IMR-90 (cell line): ENCODE measurements around the gene GTF2I. TPM values are rescaled to one million over a fixed set of nuclear protein-coding genes. Genes with fewer than 3 reads are reported as not detected.
A peak's percentile ranks its signal among the peaks of the same experiment; 100 is the strongest.
"Not testable (repeated sequence)": the region's sequence is repeated elsewhere in the genome, so short reads cannot be mapped to it uniquely, and the experiment has no call there.

ENCODE experiments used
- ATAC-seq: fragments of 200-7000 bp; cut with Tn5 transposase; 2 replicates; pipeline ENCODE4 v1.9.1; 2020; ENCODE audit warnings: low read depth, mild to moderate bottlenecking, moderate library complexity
- BruUV-seq: library from RNA; stranded (reverse); fragments of 400-500 nt; replicated peaks from 2 replicates; lab custom pipeline; 2021; lab: Mats Ljungman, UMichigan
- CTCF ChIA-PET: fragments of 300-600 bp; formaldehyde crosslinking; extraction: SDS; loops from one replicate; lab custom pipeline; 2021; ENCODE audit warnings: antibody characterized with exemption; lab: Yijun Ruan, JAX
- POLR2A ChIA-PET: fragments of 300-600 bp; sonication (Branson Sonifier 250); formaldehyde crosslinking; loops from one replicate; lab custom pipeline; 2022; ENCODE audit warnings: antibody characterized with exemption; ENCODE audit not compliant: unreplicated experiment; lab: Charles Lee
- DNase-seq: peaks from one replicate; pipeline ENCODE4 v3.0.0; 2013
- H2AFZ ChIP-seq: replicated peaks from 2 replicates; pipeline ENCODE3; 2013; ENCODE audit warnings: low read length, mild to moderate bottlenecking; ENCODE audit not compliant: poor library complexity
- H2AK5ac ChIP-seq: 2 replicates; pipeline ENCODE4 v1.6.1; 2013; ENCODE audit warnings: low read depth, low read length, inconsistent platforms
- H2AK9ac ChIP-seq: replicated peaks from 2 replicates; pipeline ENCODE3; 2013; ENCODE audit warnings: mild to moderate bottlenecking, low read depth, low read length, moderate library complexity; ENCODE audit not compliant: poor library complexity
- H2BK120ac ChIP-seq: 2 replicates; pipeline ENCODE4 v1.6.1; 2013; ENCODE audit warnings: low read depth, low read length, inconsistent platforms
- H2BK15ac ChIP-seq: 3 replicates; pipeline ENCODE4 v1.6.1; 2013; ENCODE audit warnings: low read depth, low read length, inconsistent platforms
- H2BK20ac ChIP-seq: 2 replicates; pipeline ENCODE4 v1.6.1; 2013; ENCODE audit warnings: low read depth, mild to moderate bottlenecking, inconsistent platforms, low read length, moderate library complexity
- H2BK5ac ChIP-seq: 2 replicates; pipeline ENCODE4 v1.6.1; 2013; ENCODE audit warnings: mild to moderate bottlenecking, low read depth, low read length, inconsistent platforms; ENCODE audit not compliant: poor library complexity, severe bottlenecking
- H3K14ac ChIP-seq: replicated peaks from 2 replicates; pipeline ENCODE4 v1.6.1; 2013; ENCODE audit warnings: low read depth, low read length, inconsistent platforms
- H3K18ac ChIP-seq: 2 replicates; pipeline ENCODE4 v1.6.1; 2013; ENCODE audit warnings: low read depth, low read length, control low read depth
- H3K23ac ChIP-seq: 2 replicates; pipeline ENCODE4 v1.6.1; 2013; ENCODE audit warnings: low read depth, low read length, inconsistent platforms
- H3K27ac ChIP-seq: 2 replicates; pipeline ENCODE4 v1.5.1; 2013; ENCODE audit warnings: mild to moderate bottlenecking, control low read depth, low read length; ENCODE audit not compliant: insufficient read depth
- H3K27me3 ChIP-seq: 2 replicates; pipeline ENCODE4 v1.6.1; 2013; ENCODE audit warnings: low read length; ENCODE audit not compliant: control insufficient read depth, insufficient read depth
- H3K36me3 ChIP-seq: 2 replicates; pipeline ENCODE4 v1.6.1; 2013; ENCODE audit warnings: low read length, mixed read lengths; ENCODE audit not compliant: control insufficient read depth, insufficient read depth
- H3K4ac ChIP-seq: 2 replicates; pipeline ENCODE4 v1.6.1; 2013; ENCODE audit warnings: low read depth, low read length, inconsistent platforms
- H3K4me1 ChIP-seq: 2 replicates; pipeline ENCODE4 v1.6.1; 2013; ENCODE audit warnings: low read length, mixed read lengths; ENCODE audit not compliant: control insufficient read depth, insufficient read depth
- H3K4me2 ChIP-seq: 2 replicates; pipeline ENCODE4 v1.6.1; 2013; ENCODE audit warnings: low read depth, mild to moderate bottlenecking, control low read depth, low read length, moderate library complexity
- H3K4me3 ChIP-seq: 2 replicates; pipeline ENCODE4 v1.5.1; 2013; ENCODE audit warnings: low read depth, mild to moderate bottlenecking, control low read depth, low read length, moderate library complexity; ENCODE audit not compliant: insufficient read depth
- H3K56ac ChIP-seq: 2 replicates; pipeline ENCODE4 v1.6.1; 2013; ENCODE audit warnings: low read length, inconsistent platforms; ENCODE audit not compliant: insufficient read depth; ENCODE audit errors: extremely low read depth
- H3K79me1 ChIP-seq, 2 experiments: 2 replicates each; pipeline ENCODE4 v1.6.1; 2013; ENCODE audit warnings: low read length in 2 of 2, inconsistent platforms in 1 of 2, low read depth in 1 of 2
- H3K9ac ChIP-seq: 2 replicates; pipeline ENCODE4 v1.6.1; 2013; ENCODE audit warnings: low read depth, low read length, control low read depth
- H3K9me1 ChIP-seq: 2 replicates; pipeline ENCODE4 v1.6.1; 2013; ENCODE audit warnings: low read length, inconsistent platforms; ENCODE audit not compliant: insufficient read depth
- H3K9me3 ChIP-seq: 2 replicates; pipeline ENCODE4 v1.6.1; 2013; ENCODE audit warnings: low read length; ENCODE audit not compliant: control insufficient read depth, insufficient read depth
- H4K20me1 ChIP-seq: 2 replicates; pipeline ENCODE4 v1.6.1; 2013; ENCODE audit warnings: low read length, inconsistent platforms; ENCODE audit not compliant: insufficient read depth
- H4K5ac ChIP-seq: 2 replicates; pipeline ENCODE4 v1.6.1; 2013; ENCODE audit warnings: mild to moderate bottlenecking, low read depth, low read length, control low read depth
- H4K8ac ChIP-seq, 2 experiments: 2 replicates each; pipeline ENCODE4 v1.6.1; 2013; ENCODE audit warnings: low read depth in 2 of 2, low read length in 2 of 2, control low read depth in 1 of 2, inconsistent platforms in 1 of 2
- H4K91ac ChIP-seq: 2 replicates; pipeline ENCODE4 v1.6.1; 2013; ENCODE audit warnings: low read depth, low read length, inconsistent platforms; ENCODE audit not compliant: insufficient read depth
- FOS ChIP-seq: fragments of 150-350 bp; IDR thresholded peaks from 2 replicates; pipeline ENCODE4 v1.6.1; 2016; ENCODE audit warnings: low read depth, low read length
- WGBS, 2 experiments: methylation state at CpG; one replicate each; pipeline versions ENCODE4 v1.1.5 to v1.1.7; 2013; ENCODE audit warnings: missing lambda C conversion rate in 2 of 2; ENCODE audit not compliant: insufficient read length in 1 of 2; ENCODE audit errors: extremely low coverage in 2 of 2; 5-methylcytosine and 5-hydroxymethylcytosine counted together
- dilution Hi-C: fragments of 300-500 bp; cut with HindIII; formaldehyde crosslinking; loops from one replicate; pipeline ENCODE4 v1.14.3; 2018; ENCODE audit warnings: low sequenced_read_pairs; ENCODE audit not compliant: unreplicated experiment
- in situ Hi-C: fragments of 300-500 bp; cut with MboI; formaldehyde crosslinking; loops from 3 replicates; pipeline ENCODE4 v1.14.3; 2019; ENCODE audit warnings: low sequenced_read_pairs, inconsistent platforms, mixed read lengths
- intact Hi-C: fragments of 100-400 bp; cut with micrococcal nuclease; formaldehyde crosslinking; loops from 2 replicates; pipeline ENCODE4 v1.10.0; 2022
- polyA plus RNA-seq, 3 experiments: library from polyadenylated mRNA; depleted of rRNA; stranded (reverse); fragments of >200 nt; gene quantifications; 2 replicates each; pipeline ENCODE4 v1.2.3, GENCODE V29; 2012; ENCODE audit warnings: low replicate concordance in 1 of 3
- total RNA-seq: library from RNA; depleted of rRNA; stranded (reverse); fragments of >200 nt; gene quantifications from 2 replicates; pipeline ENCODE4 v1.2.3, GENCODE V29; 2012

Gene GTF2I
- total and polyA plus RNA-seq, 2 of the 4 experiments (the other 2 are of a cell fraction): 46.4 to 88.8 TPM

DNA sequence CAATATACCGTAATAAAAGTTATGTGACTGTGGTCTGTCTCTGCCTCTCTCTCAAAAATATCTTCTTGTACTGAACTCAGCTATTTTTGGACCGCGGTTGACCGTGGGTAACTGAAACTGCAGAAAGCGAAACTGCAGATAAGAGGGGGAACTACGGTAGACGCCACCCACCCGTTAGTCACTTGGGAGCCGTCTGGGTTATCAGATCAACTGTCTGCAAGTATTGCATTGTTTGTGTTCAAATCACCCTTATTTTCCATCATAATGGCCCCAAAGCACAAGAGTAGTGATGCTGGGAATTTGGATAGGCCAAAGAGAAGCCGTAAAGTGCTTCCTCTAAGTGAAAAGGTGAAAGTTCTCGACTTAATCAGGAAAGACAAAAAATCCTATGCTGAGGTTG lies 7.5 kb upstream of the GTF2I start:
- in situ Hi-C loops, H2BK5ac ChIP-seq, H3K36me3 ChIP-seq, H2AK5ac ChIP-seq, H2BK15ac ChIP-seq, H3K27me3 ChIP-seq, H3K4me1 ChIP-seq, H3K9me1 ChIP-seq, CTCF ChIA-PET, dilution Hi-C loops, H3K23ac ChIP-seq, H3K56ac ChIP-seq, H3K4ac ChIP-seq, H3K79me1 ChIP-seq, POLR2A ChIA-PET, H4K20me1 ChIP-seq, H3K9me3 ChIP-seq, H4K91ac ChIP-seq, H3K18ac ChIP-seq, BruUV-seq: not testable (repeated sequence)
- Histone ChIP-seq H3K4me3 (peak overlapping the region; percentile 6; the same call in 1 of the 2 replicates), H4K5ac (0 out of 2 replicates have a peak overlapping the region, but pooled peaks have one; percentile 11), H3K9ac (peak overlapping the region; percentile 33), H2BK120ac (0 out of 2 replicates have a peak overlapping the region, but pooled peaks have one; percentile 68), H3K4me2 (peak overlapping the region; percentile 72), H4K8ac (peak overlapping the region in 1 of 2 experiments; percentile 29; a peak in 2 of 4 replicates), H2AFZ (peak overlapping the region; percentile 60), H2BK20ac (0 out of 2 replicates have a peak overlapping the region, but pooled peaks have one; percentile 1), H3K14ac (peak overlapping the region; percentile 6; the same call in 1 of the 2 replicates), H2AK9ac (peak overlapping the region; percentile 47), H3K27ac (peak overlapping the region; percentile 52; the same call in 1 of the 2 replicates)
- intact Hi-C loops: loop anchor here (5.0 kb wide), 1 partner anchor 33 kb away; no protein-coding TSS in a partner anchor
- ATAC-seq (peak; percentile 61), DNase-seq (peak; percentile 64)
- 0 out of 2 replicates have a peak, but pooled peaks have one; percentile 6 for TF ChIP-seq FOS
- no CpG with 5 or more reads among the region's 11 CpGs for WGBS, 2 experiments

- ATAC-seq, H2BK5ac ChIP-seq, BruUV-seq, H3K23ac ChIP-seq, H2AFZ ChIP-seq, H3K56ac ChIP-seq, H3K9me3 ChIP-seq, H3K27ac ChIP-seq, H4K20me1 ChIP-seq, H3K9me1 ChIP-seq, dilution Hi-C loops, H3K79me1 ChIP-seq, H2BK20ac ChIP-seq, H3K27me3 ChIP-seq, CTCF ChIA-PET, H3K4me1 ChIP-seq, H3K36me3 ChIP-seq, H2BK120ac ChIP-seq, H3K9ac ChIP-seq, H4K5ac ChIP-seq, H4K91ac ChIP-seq, H3K4me2 ChIP-seq, H3K14ac ChIP-seq, H3K4ac ChIP-seq, H2AK5ac ChIP-seq, DNase-seq, H2BK15ac ChIP-seq, H3K4me3 ChIP-seq, H3K18ac ChIP-seq, in situ Hi-C loops, H2AK9ac ChIP-seq: not testable (repeated sequence)
- POLR2A ChIA-PET: interaction anchor here (0.6 kb wide), 1 partner anchor 23 kb away, joined by 11 read pairs; no protein-coding TSS in a partner anchor
- WGBS, 2 experiments: no CpG with 5 or more reads among the region's 9 CpGs
- H4K8ac ChIP-seq: peak overlapping the region in 1 of 2 experiments; percentile 53; a peak in 2 of 4 replicates
- intact Hi-C loops: loop anchor here (5.0 kb wide), 1 partner anchor 33 kb away; no protein-coding TSS in a partner anchor
Measured at GRCh38 chr7:74650493-74651132, 6.9 kb upstream of the GTF2I start.
